Tibial nerve (tissue), 3 donors: ENCODE results near the gene ZMAT1.

Experiments
- EP300 ChIP-seq, 2 donors: sonication (generic); formaldehyde crosslinking; IDR thresholded peaks; one replicate each; pipeline ENCODE4 v1.6.1; 2017; ENCODE audit warnings: antibody characterized with exemption in 2 of 2, mild to moderate bottlenecking in 1 of 2
- POLR2A ChIP-seq, 2 donors: fragments of 450-650 bp; IDR thresholded peaks; one replicate each; pipeline ENCODE4 v1.6.1; 2017; ENCODE audit warnings: antibody characterized with exemption in 2 of 2, mild to moderate bottlenecking in 2 of 2, moderate library complexity in 2 of 2

DNA sequence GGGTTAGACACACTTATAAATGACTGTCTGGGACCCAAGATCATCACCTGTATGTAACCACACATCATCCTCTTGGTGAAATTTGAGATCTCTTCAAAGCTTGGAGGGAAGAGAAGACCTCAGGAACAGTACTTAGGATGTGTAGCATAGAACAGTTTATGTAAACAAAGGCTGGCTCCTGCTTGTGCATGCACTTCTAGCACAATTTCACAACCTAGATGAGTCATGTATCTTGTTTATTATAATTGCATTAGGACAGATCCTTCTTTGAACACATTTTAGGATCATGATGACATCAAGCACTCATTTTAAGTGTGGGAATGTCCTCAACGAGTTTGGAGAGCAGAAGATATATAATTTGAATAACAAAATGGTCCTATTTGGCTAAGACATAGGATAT lies 26.3 kb upstream of the ZMAT1 start:
- TF ChIP-seq POLR2A (IDR thresholded peaks at IDR 0.05) (no peak), EP300 (IDR thresholded peaks at IDR 0.05) (no peak)
